ENCODE data around the gene RGPD8.
A peak's percentile ranks its signal among the peaks of the same experiment; 100 is the strongest.

The RGPD8 gene

GRCh38 chr2:112433480-112433879, at the start of gene RGPD8:
Gene RGPD8, minus strand, starts transcription at chr2:112433645. Its CDS starts 192 bp downstream, at chr2:112433453.
- peak; percentile 85 for DNase-seq (ENCODE audit: low spot score)
- TF ChIP-seq CTCF (IDR thresholded peaks at IDR 0.05): peak; percentile 46
- Histone ChIP-seq H3K27ac (peak within 1 kb of the TSS; percentile 88 to 98), H3K4me3 (peak within 1 kb of the TSS; percentile 87)

- no peak for TF ChIP-seq CTCF (IDR thresholded peaks at IDR 0.05)
- DNase-seq (ENCODE audit: low spot score): no peak
- peak overlapping the region; percentile 94 for H3K4me3 ChIP-seq
- peak overlapping the region; percentile 63 to 97 for H3K27ac ChIP-seq
These were observed 49.6 kb upstream of the RGPD8 start for GRCh38 chr2:112483042-112483473.

GRCh38 chr2:112482309-112483041, 49.0 kb upstream of the RGPD8 start:
- DNase-seq (ENCODE audit: low spot score): peak; percentile 77

DNA sequence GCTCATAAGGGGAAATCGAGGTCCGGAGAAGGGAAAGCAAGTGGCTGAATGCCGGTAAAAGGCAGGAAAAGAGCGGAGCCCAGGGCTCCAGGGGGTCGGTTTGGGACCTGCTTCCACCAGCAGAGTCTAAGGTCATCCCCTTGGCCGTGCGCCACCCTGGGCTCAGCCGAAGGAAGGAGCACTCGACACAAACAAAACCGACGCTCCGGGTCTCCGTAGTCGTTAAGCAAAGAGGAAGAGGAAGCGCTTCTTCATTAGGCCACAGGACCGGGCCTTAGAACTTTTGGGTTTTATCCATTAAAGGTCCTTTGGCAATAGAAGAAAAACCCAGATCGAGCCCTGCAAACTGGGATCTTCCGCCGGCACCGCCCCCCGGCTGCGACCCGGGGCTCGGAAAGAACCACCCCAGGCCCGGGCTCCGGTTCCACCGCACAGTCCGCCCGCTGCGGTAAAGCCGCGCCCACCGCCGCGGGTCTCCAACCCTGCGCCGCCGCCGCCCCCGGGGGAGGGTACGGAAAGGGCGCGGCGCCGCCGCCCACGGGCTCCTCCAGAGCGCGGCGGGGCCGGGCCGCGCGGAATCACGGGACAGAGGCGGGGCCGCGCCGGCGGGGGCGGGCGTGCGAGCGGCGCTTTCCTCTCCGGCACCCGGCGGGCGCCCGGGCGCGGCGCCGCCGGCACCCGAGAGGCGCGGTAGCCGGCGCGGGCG, 48.2 kb upstream of the RGPD8 start, which contains the start of gene TTL:
Gene TTL, plus strand, starts transcription at position 629 of the 706 bp plus-strand sequence. CDS start 189 bp downstream, outside the sequence.
- H3K4me3 ChIP-seq: peak within 1 kb of the TSS; percentile 94
- peak within 1 kb of the TSS; percentile 79 to 97 for H3K27ac ChIP-seq
- peak; percentile 78 for DNase-seq (ENCODE audit: low spot score)
- no peak for TF ChIP-seq CTCF (IDR thresholded peaks at IDR 0.05)

More at GRCh38 chr2:112482309-112483041, 49.0 kb upstream of the RGPD8 start:
- no peak for TF ChIP-seq CTCF (IDR thresholded peaks at IDR 0.05)
- Histone ChIP-seq H3K27ac (peak overlapping the region; percentile 63 to 97), H3K4me3 (peak overlapping the region; percentile 94)

GRCh38 chr2:112481050-112481527, 47.6 kb upstream of the RGPD8 start:
- peak; percentile 88 for DNase-seq (ENCODE audit: low spot score)
- TF ChIP-seq CTCF (IDR thresholded peaks at IDR 0.05): peak; percentile 64
- H3K27ac ChIP-seq: peak overlapping the region; percentile 79 to 97
- peak overlapping the region; percentile 94 for H3K4me3 ChIP-seq

- peak overlapping the region in 1 of 2 donors; percentile 97 for H3K27ac ChIP-seq
- no peak for TF ChIP-seq CTCF (IDR thresholded peaks at IDR 0.05)
- peak overlapping the region; percentile 94 for H3K4me3 ChIP-seq
- DNase-seq (ENCODE audit: low spot score): no peak
These were observed 47.1 kb upstream of the RGPD8 start for GRCh38 chr2:112480530-112481049.
